Heart left ventricle (tissue), 16 donors: ENCODE data around the gene TTC7B. TPM values are rescaled to one million over a fixed set of nuclear protein-coding genes. Genes with fewer than 3 reads are reported as not detected.

ENCODE experiments used
- ATAC-seq, 4 donors: fragments of 200-7000 bp; cut with Tn5 transposase; one replicate each; pipeline ENCODE4 v1.9.1; 2020 to 2022; ENCODE audit warnings: moderate library complexity in 4 of 4, mild to moderate bottlenecking in 3 of 4, moderate number of reproducible peaks in 1 of 4
- DNase-seq, 5 donors: peaks; one replicate each; pipeline ENCODE4 v3.0.0-alpha.2; 2020
- H3K27ac ChIP-seq, 12 donors: fragments of 200-600 bp; sonication (generic) in 4 of 12; one replicate each; pipeline versions ENCODE4 v1.5.0 to v1.8.0; 2016 to 2022; ENCODE audit warnings: mild to moderate bottlenecking in 2 of 12
- H3K27me3 ChIP-seq, 9 donors: fragments of 200-600 bp; sonication (generic) in 2 of 9; one replicate each; pipeline versions ENCODE4 v1.5.1 to v1.8.0; 2016 to 2022; ENCODE audit warnings: mild to moderate bottlenecking in 3 of 9
- H3K36me3 ChIP-seq, 9 donors: fragments of 200-600 bp; sonication (generic) in 2 of 9; one replicate each; pipeline versions ENCODE4 v1.5.0 to v1.8.0; 2018 to 2022; ENCODE audit warnings: mild to moderate bottlenecking in 2 of 9
- H3K4me1 ChIP-seq, 12 donors: fragments of 200-600 bp; sonication (generic) in 4 of 12; one replicate each; pipeline versions ENCODE4 v1.5.0 to v1.8.0; 2016 to 2022; ENCODE audit warnings: mild to moderate bottlenecking in 3 of 12
- H3K4me3 ChIP-seq, 12 donors: fragments of 200-600 bp; sonication (generic) in 4 of 12; one replicate each; pipeline versions ENCODE4 v1.5.0 to v1.8.0; 2017 to 2022; ENCODE audit warnings: mild to moderate bottlenecking in 9 of 12, moderate library complexity in 4 of 12
- H3K9me3 ChIP-seq, 12 donors: fragments of 200-600 bp; sonication (generic) in 4 of 12; one replicate each; pipeline versions ENCODE4 v1.5.0 to v1.8.0; 2016 to 2022; ENCODE audit warnings: mild to moderate bottlenecking in 1 of 12
- CTCF ChIP-seq, 12 donors: fragments of 200-600 bp; sonication (generic) in 4 of 12; IDR thresholded peaks; one replicate each; pipeline versions ENCODE4 v1.5.0 to v1.8.0; 2018 to 2022; ENCODE audit warnings: antibody characterized with exemption in 12 of 12, mild to moderate bottlenecking in 5 of 12
- POLR2A ChIP-seq, 2 donors: fragments of 450-650 bp; IDR thresholded peaks; one replicate each; pipeline ENCODE4 v1.6.1; 2017; ENCODE audit warnings: antibody characterized with exemption in 2 of 2, mild to moderate bottlenecking in 2 of 2, moderate library complexity in 2 of 2
- WGBS, 4 donors: extraction: QIAGEN DNeasy Blood & Tissue Kit in 2 of 4; methylation state at CpG; one replicate each; pipeline versions ENCODE4 v1.1.5 to v1.1.7; 2013 to 2018; 5-methylcytosine and 5-hydroxymethylcytosine counted together
- intact Hi-C, 10 donors: fragments of 100-400 bp; cut with DNase I; formaldehyde crosslinking; loops; one replicate each; pipeline versions ENCODE4 v1.11.1 to v1.14.2; 2022
- polyA plus RNA-seq, 2 donors: library from polyadenylated mRNA; stranded (reverse); fragments of 200-250 nt; gene quantifications; one replicate each; pipeline ENCODE4 v1.2.3, GENCODE V29; 2013
- total RNA-seq, 9 donors: library from RNA; depleted of rRNA in 2 of 9; stranded (reverse); fragments of >200 nt in 2 of 9; fragmentation: NEBNext Ultra II Directional in 3 of 9; extraction: Animal tissue kit (Norgen Biotek cat#: 25700) in 3 of 9; gene quantifications; one replicate each; pipeline versions ENCODE4 v1.1.0 to v1.2.4, GENCODE V29; 2016 to 2023
- donor health status: ischemic (EF 13 %, LVEDD 7.1; RV severe dilation, severe dysfunction).
- donor health status: healthy with polysubstance abuse.
- donor health status: DM: no; HTN: yes; CAD: no.
- donor health status: DM: no; HTN: no; CAD: no.
- donor health status: ischemic (EF 25% LVEDD 6.9; RV normal size, moderate dysfunction).
- donor health status: ischemic (EF 25% LVEDD 5.7; RV mildly dilated, moderate dysfunction).
- donor health status: healthy.
- donor health status: DM: yes; HTN: yes; CAD: no.
- donor health status: ischemic (EF 35%, LVEDD 5.7; RV mildly dilated, moderate dysfunction).
- donor health status: nonischemic (EF 11% LVEDD 7.7; RV severe dilation, severe dysfunction).
- donor health status: DM: yes; HTN: yes; CAD: no.
- donor health status: PGD.
- donor health status: ischemic (EF 29% LVEDD 5.4; RV normal size, mild dysfunction).
- donor health status: nonischemic (EF 23%, LVEDD 6.1; RV moderate dilation, normal function).

The TTC7B gene
- total and polyA plus RNA-seq, 11 donors, result 20.3 to 76.1 (median 62.6) TPM

- intact Hi-C loops, result no loop called here
- no peaks in the 10 kb centered on the region for H3K4me1 ChIP-seq
- no peak overlapping the region for H3K27ac ChIP-seq
- ATAC-seq (no peak), DNase-seq (no peak)
- peaks cover 0 to 43% (median 18%) of the 10 kb centered on the region in 9 donors for H3K36me3 ChIP-seq
- no peak overlapping the region for H3K4me3 ChIP-seq
- TF ChIP-seq POLR2A (IDR thresholded peaks at IDR 0.05) (no peak), CTCF (IDR thresholded peaks at IDR 0.05) (no peak)
- peaks cover 0 to 3% (median 0%) of the 10 kb centered on the region in 12 donors for H3K9me3 ChIP-seq
- 95 to 97% (median 97%) methylated on average over 5 of the region's 5 CpGs for WGBS, 4 donors
- H3K27me3 ChIP-seq, result no peaks in the 10 kb centered on the region
Measured at GRCh38 chr14:90687680-90688079, 128.6 kb downstream of the TTC7B start.

- no peak for TF ChIP-seq CTCF (IDR thresholded peaks at IDR 0.05)
- TF ChIP-seq POLR2A (IDR thresholded peaks at IDR 0.05), result no peak
- DNase-seq (no peak), ATAC-seq (no peak)
- peaks cover 0 to 3% (median 0%) of the 10 kb centered on the region in 12 donors for H3K9me3 ChIP-seq
- H3K27ac ChIP-seq, result no peak overlapping the region
- H3K4me1 ChIP-seq, result peaks cover 0 to 19% (median 0%) of the 10 kb centered on the region in 12 donors
- intact Hi-C loops, result no loop called here
- H3K4me3 ChIP-seq, result no peak overlapping the region
- peaks cover 0 to 34% (median 11%) of the 10 kb centered on the region in 9 donors for H3K36me3 ChIP-seq
- no peaks in the 10 kb centered on the region for H3K27me3 ChIP-seq
- WGBS, 4 donors, result 95 to 99% (median 96%) methylated on average over 7 of the region's 7 CpGs
Measured at GRCh38 chr14:90682615-90683014, 133.6 kb downstream of the TTC7B start.

GRCh38 chr14:90681929-90682328 is 134.3 kb downstream of the TTC7B start:
- no peak for TF ChIP-seq CTCF (IDR thresholded peaks at IDR 0.05)
- TF ChIP-seq POLR2A (IDR thresholded peaks at IDR 0.05), result no peak
- intact Hi-C loops, result no loop called here
- Histone ChIP-seq H3K27ac (no peak overlapping the region), H3K27me3 (no peaks in the 10 kb centered on the region), H3K4me1 (peaks cover 0 to 26% (median 0%) of the 10 kb centered on the region in 12 donors), H3K36me3 (peaks cover 0 to 27% (median 11%) of the 10 kb centered on the region in 9 donors), H3K9me3 (peaks cover 0 to 3% (median 0%) of the 10 kb centered on the region in 12 donors), H3K4me3 (no peak overlapping the region)
- 59 to 83% (median 75%) methylated on average over 3 of the region's 3 CpGs for WGBS, 4 donors
- ATAC-seq (no peak), DNase-seq (no peak)

- H3K9me3 ChIP-seq, result no peaks in the 10 kb centered on the region
- H3K27ac ChIP-seq, result no peak overlapping the region
- ATAC-seq, result no peak
- WGBS, 4 donors, result 95 to 97% (median 97%) methylated on average over 6 of the region's 6 CpGs
- DNase-seq, result no peak
- intact Hi-C loops, result loop anchor here in 1 of 10 donors (10.0 kb wide), 1 partner anchor 124 kb away; no protein-coding TSS in a partner anchor
- peaks cover 0 to 29% (median 5%) of the 10 kb centered on the region in 9 donors for H3K36me3 ChIP-seq
- no peaks in the 10 kb centered on the region for H3K27me3 ChIP-seq
- H3K4me3 ChIP-seq, result no peak overlapping the region
- peaks cover 0 to 53% (median 16%) of the 10 kb centered on the region in 12 donors for H3K4me1 ChIP-seq
- TF ChIP-seq CTCF (IDR thresholded peaks at IDR 0.05) (no peak), POLR2A (IDR thresholded peaks at IDR 0.05) (no peak)
Measured at GRCh38 chr14:90678846-90679362, 137.3 kb downstream of the TTC7B start.
